SK-N-MC (cell line): ENCODE data around the gene PARP6.

Experiments
- FOXP2 ChIP-seq: optimal IDR thresholded peaks from 2 replicates; pipeline ENCODE3; 2011; ENCODE audit warnings: mild to moderate bottlenecking, moderate library complexity; ENCODE audit not compliant: insufficient read depth; ENCODE audit errors: extremely low read length, control extremely low read depth
- POLR2AphosphoS5 ChIP-seq: IDR thresholded peaks from 2 replicates; pipeline ENCODE4 v1.6.1; 2012; ENCODE audit warnings: mild to moderate bottlenecking, low read depth, low read length, borderline replicate concordance

- TF ChIP-seq FOXP2 (no peak), POLR2AphosphoS5 (no peak)
These were observed 37.1 kb downstream of the PARP6 start for GRCh38 chr15:72235298-72235697.
